ENCODE results near the gene IQGAP1.

The IQGAP1 gene

DNA sequence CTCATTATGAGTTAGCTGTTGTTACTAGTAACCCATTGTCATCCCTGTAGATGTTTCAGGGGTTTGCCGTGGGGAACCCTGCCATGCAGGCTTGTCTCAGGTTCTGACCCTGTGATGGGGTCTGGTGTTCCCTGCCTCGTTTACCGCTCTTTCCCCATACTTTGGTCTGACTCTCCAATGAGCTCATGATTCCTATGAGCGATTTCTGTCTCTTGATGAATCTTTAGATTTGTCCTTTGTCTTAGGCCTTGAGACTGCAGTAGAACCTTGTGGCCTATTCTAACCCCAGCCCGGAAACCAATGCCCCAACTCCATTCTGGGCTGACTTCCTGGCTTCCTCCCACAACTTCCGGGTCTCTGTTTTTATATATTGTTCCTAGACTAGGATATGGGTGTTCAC is 11.3 kb upstream of the IQGAP1 start:
- TF ChIP-seq, protein P1, sequence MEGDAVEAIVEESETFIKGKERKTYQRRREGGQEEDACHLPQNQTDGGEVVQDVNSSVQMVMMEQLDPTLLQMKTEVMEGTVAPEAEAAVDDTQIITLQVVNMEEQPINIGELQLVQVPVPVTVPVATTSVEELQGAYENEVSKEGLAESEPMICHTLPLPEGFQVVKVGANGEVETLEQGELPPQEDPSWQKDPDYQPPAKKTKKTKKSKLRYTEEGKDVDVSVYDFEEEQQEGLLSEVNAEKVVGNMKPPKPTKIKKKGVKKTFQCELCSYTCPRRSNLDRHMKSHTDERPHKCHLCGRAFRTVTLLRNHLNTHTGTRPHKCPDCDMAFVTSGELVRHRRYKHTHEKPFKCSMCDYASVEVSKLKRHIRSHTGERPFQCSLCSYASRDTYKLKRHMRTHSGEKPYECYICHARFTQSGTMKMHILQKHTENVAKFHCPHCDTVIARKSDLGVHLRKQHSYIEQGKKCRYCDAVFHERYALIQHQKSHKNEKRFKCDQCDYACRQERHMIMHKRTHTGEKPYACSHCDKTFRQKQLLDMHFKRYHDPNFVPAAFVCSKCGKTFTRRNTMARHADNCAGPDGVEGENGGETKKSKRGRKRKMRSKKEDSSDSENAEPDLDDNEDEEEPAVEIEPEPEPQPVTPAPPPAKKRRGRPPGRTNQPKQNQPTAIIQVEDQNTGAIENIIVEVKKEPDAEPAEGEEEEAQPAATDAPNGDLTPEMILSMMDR (IDR thresholded peaks at IDR 0.05), result no peak
- Histone ChIP-seq H3K4me3 (no peak overlapping the region), H3K27ac (peak overlapping the region in 1 of 2 donors; percentile 51)
- DNase-seq (ENCODE audit: low spot score), result no peak

DNA sequence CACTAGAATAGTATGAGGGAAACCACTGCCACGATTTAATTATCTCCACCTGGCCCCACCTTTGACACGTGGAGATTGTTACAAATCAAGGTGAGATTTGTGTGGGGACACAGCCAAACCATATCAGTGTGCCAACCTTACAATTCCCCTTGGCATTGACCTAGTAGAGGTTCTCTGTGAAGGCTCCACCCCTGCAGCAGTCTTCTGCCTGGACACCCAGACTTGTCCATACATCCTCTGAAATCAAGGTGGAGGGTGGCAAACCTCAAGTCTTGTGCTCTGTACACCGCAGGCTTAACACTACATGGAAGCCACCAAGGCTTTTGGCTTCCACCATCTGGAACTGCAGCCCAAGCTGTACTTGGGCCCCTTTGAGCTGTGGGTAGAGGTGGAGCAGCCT is 8.8 kb upstream of the IQGAP1 start:
- no peak overlapping the region for H3K27ac ChIP-seq
- TF ChIP-seq, protein P1 (IDR thresholded peaks at IDR 0.05), result no peak
- no peak for DNase-seq (ENCODE audit: low spot score)
- H3K4me3 ChIP-seq, result no peak overlapping the region

DNA sequence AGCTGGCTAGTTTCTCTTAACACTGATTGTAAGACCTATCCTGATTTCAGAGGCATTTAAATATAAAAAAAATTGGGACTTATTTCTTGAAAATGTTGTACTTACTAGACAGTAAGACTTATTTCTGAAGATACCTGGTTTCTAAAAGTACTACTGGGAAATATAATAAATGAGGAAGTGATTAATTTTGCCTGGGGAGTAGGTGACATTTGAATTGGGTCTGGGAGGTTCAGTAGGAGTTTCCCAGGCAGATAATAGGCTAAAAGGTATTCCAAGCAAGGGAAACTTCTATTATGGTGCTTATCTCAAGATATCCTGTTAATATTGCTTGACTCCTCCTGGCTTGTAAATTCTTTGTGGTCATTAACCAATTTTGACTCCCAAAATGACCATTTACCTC is 6.5 kb upstream of the IQGAP1 start:
- H3K27ac ChIP-seq, result no peak overlapping the region
- TF ChIP-seq, protein P1 (IDR thresholded peaks at IDR 0.05), result no peak
- H3K4me3 ChIP-seq, result no peak overlapping the region
- no peak for DNase-seq (ENCODE audit: low spot score)

DNA sequence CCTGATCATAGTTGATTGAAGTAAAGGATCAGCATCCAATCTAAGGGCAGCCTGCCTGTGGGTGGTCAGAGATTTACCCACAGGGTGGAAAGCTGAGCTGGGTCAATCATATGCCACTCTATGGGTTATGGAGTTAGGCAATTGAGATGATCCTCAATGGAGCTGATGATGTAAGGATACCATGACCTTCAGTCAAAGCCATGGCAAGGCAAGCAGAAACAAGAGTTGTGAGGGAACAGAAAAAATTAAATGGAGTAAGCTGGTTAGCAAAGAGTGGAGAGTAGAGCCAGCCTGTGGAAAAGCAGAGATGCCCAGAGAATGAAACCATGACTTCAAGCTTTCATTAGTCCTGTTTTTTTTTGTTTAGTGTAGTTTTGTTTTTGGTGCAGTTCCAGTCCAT is 5.7 kb upstream of the IQGAP1 start:
- DNase-seq (ENCODE audit: low spot score), result no peak
- Histone ChIP-seq H3K4me3 (no peak overlapping the region), H3K27ac (no peak overlapping the region)
- TF ChIP-seq, protein P1 (IDR thresholded peaks at IDR 0.05), result no peak

DNA sequence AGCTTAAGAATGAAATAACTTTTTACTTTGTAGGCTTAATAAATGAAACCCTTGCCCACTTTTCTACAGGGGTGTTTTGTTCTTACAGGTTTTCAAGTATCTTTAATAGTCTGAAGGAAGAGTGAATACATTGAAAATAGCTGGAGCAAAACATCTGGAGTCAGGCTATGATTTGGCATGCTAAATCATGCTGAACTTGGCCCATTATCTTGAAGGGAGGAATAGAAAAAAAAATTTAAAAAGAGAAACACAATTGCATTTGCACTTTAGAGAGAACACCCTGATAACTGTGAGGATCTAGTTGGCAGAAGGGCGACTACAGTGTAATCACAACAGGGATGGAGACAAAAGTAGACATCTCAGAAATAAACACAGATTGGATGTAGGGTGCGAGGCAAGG is 1.8 kb upstream of the IQGAP1 start:
- Histone ChIP-seq H3K4me3 (no peak overlapping the region), H3K27ac (peak overlapping the region in 1 of 2 donors; percentile 47)
- TF ChIP-seq, protein P1 (IDR thresholded peaks at IDR 0.05), result no peak
- DNase-seq (ENCODE audit: low spot score), result no peak

DNA sequence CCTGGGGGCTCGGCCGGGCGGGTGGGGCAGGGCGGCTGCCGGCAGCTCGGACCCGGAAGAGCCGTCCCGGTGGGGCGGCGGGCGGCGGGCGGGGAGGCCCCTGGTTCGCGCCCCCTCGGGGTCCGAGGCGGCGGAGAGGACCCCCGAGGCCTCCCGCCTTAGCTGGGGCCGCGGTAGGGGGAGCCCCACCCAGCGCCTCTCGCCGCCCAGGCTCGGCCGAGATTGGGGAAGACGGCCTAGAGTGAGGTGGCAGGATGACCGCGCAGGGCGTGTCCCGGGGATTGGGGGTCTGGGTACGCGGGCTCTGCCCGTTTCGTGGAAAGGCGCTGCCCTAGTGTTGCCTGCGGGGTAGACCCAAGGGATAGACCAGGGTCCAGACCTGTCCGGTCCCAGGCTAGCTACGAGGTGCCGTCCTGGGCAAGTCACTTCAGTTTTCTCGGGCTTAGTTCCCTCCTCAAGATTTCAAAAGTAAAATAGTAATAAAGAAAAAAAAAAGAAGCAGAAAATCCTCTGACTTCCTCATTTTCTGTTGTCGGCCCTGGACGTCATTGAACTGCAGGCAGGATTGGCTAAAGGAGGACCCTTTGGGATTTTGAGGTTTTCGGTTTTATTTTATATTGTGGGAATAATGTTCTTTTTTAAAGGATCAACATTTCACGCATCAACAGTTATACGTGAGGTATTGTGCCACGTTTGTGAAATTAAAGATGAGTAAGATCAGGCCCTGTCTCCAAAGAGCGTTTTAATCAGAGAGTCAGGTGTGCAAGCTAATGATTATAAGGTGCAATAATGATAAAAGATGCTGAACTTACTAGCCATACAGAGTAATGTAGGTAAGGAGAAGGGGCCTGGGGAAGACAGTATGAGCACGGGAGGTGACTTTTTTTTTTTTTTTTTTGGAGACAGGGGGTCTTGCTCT is 679 bp downstream of the IQGAP1 start:
- TF ChIP-seq, protein P1 (IDR thresholded peaks at IDR 0.05), result no peak
- peak; percentile 91 for DNase-seq (ENCODE audit: low spot score)
- Histone ChIP-seq H3K27ac (peak overlapping the region; percentile 99), H3K4me3 (peak overlapping the region; percentile 98)

DNA sequence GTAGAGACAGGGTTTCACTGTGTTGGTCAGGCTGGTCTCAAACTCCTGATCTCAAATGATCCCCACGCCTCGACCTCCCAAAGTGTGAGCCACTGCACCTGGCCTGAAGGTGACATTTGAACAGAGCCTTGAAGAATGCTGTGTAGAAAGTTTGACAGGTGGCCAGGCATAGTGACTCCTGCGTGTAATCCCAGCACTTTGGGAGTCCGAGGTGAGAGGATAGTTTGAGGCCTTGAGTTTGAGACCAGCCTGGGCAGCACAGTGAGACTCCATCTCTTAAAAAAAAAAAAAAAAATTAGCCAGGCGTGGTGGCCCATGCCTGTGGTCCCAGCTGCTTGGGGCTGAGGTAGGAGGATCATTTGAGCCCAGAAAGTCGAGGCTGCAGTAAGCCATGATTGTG is 1.5 kb downstream of the IQGAP1 start:
- no peak for DNase-seq (ENCODE audit: low spot score)
- TF ChIP-seq, protein P1 (IDR thresholded peaks at IDR 0.05), result no peak
- peak overlapping the region; percentile 98 for H3K4me3 ChIP-seq

More for the DNA sequence above, 1.5 kb downstream of the IQGAP1 start:
- peak overlapping the region; percentile 99 for H3K27ac ChIP-seq
